ENCODE measurements around the gene PADI6.

The PADI6 gene

DNA sequence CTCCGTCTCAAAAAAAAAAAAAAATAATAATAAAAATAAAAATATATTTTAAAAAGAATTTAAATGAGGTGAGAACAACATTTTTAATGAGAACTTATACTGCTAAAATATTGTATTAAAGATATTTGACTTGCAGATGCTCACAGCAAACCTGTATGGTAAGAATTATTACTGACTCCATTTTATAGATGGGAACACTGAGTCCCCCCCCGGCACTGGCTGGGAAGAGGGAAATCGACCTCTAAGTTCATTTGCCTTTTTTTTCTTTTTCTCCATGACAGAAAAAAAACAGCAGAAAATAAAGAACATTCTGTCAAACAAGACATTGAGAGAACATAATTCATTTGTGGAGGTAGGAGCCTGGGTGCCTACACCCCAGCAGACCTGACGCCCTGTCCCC is 13.4 kb upstream of the PADI6 start:
- no peak for FAIRE-seq

DNA sequence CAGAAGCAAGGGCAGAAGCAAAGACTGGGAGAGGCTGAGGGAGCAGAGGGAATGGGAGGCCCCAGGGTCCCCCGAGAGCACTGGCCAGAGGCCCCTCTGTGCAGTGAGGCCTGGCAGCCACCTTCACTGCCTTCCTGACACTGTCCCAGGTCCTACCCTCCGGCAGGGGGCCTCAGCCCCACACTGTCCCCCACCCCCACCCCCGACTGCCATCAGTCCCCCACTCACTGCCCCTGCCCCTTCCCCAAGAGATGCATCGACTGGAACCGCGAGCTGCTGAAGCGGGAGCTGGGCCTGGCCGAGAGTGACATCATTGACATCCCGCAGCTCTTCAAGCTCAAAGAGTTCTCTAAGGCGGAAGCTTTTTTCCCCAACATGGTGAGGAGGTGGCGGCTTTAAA is 13.0 kb upstream of the PADI6 start:
- FAIRE-seq, result no peak

DNA sequence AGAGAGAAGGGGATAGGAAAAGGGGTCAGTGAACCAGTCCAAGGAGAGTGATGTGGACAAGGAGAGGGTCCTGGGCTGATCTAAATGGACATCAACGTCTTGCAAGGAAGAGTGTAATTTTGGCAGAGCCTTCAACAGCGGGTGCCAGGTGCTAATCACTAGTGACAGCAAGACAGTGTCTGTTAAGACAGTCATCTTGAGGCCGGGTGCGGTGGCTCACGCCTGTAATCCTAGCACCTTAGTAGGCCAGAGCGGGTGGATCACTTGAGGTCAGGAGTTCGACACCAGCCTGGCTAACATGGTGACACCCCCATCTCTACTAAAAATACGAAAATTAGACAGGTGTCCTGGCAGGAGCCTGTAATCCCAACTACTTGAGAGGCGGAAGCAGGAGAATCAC is 12.2 kb upstream of the PADI6 start:
- FAIRE-seq, result no peak

DNA sequence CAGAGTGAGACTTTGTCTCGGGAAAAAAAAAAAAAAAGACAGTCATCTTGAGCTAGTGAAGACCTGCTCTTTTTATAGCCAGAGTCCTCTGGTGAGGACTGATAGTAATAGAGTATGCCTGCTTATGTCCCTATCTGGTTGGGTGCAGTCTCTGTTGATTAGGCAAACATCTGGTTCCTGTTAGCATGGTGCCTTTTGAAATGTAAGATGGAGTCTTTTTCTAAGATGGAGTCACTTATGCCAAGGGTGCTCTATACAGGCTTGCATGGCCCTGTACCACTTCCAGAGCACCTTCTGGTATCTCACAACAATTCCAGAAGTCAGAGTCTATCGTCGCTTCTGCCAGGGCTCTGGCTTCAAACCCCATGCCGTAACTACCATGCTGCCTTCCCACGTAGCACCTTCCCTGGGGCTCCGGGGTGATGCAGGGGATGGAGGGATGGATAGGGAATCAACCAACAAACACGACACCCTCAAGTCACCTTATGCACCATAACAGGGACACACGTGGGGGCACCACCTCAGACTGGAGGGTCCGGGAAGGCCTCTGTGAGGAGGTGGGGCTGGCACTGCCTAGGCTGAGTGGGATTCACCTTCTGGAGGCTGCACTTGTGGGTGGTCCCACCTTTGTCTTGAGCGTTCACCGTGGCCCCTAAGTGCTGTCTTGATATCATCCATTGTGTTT is 11.6 kb upstream of the PADI6 start:
- no peak for FAIRE-seq

DNA sequence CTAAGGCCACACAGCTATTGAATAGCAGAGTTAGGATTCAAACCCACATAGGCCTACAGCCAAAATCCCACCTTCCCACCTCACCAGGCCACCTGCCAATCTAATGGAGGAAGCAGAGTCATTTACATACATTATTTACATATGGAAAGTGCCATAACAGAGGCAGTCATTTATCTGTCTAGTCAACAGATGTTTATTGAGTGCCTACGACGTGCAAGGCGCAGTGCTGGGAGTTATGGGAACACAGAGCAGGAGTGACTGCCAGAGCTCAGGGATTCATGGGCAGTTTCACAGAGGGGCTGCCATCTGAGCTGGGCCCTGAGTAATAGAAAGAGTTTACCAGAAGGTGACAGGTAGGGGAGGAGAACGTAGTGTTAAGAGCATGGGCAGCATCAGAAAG is 10.3 kb upstream of the PADI6 start:
- FAIRE-seq, result no peak

DNA sequence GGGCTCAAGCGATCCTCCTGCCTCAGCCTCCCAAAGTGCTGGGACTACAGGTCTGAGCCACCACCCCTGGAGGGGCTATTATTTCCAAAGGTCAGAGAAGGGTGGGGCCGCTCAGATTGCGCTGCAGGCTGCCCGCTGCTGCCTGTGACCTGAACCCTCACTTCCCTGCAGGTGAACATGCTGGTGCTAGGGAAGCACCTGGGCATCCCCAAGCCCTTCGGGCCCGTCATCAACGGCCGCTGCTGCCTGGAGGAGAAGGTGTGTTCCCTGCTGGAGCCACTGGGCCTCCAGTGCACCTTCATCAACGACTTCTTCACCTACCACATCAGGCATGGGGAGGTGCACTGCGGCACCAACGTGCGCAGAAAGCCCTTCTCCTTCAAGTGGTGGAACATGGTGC is 8.6 kb upstream of the PADI6 start:
- FAIRE-seq, result no peak

DNA sequence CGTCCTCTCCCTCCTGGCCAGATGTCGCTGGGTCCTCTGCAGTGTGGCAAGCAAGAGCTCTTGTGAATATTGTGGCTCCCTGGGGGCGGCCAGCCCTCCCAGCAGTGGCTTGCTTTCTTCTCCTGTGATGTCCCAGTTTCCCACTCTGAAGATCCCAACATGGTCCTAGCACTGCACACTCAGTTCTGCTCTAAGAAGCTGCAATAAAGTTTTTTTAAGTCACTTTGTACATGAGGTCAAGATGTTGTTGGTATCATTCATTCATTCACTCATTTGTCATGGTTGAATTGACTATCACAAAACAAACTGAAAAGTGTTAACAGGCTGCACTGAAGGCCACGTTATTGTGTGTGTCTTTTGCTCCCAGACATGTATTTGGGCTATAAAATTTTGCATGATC is 8.2 kb upstream of the PADI6 start:
- FAIRE-seq, result no peak

DNA sequence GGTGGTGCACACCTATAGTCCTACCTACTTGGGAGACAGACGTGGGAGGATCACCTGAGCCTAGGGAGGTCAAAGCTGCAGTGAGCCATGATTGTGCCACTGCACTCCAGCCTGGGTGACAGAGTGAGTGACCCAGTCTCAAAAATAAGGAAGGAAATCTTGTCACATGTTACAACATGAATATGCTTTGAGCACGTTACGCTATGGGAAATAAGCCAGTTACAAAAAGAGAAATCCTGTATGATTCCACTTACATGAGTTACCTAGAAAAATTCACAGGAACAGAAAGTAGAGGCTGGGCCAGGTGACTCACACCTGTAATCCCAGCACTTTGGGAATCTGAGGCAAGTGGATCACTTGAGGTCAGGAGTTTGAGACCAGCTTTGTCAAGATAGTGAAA is 6.7 kb upstream of the PADI6 start:
- no peak for FAIRE-seq

DNA sequence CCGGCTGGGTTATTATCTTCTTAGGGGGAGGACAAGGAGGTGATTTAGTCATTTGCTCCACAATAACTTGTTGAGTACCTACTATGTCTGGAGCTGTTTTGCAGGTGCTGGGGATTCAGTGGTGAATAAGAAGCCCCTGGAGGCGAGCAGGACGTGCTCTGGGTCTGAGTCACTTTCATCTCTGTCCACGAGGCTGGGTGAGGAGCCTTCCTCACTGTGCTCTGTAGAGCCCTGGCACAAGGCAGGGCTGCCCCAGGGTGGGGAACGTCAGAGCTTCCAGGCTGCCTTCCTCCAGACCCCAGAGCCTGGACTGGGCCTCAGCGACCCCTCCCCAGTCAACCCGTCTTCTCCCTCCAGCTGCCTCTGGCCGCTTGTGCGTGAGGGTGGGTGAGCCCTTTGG is 2.5 kb upstream of the PADI6 start:
- no peak for FAIRE-seq

DNA sequence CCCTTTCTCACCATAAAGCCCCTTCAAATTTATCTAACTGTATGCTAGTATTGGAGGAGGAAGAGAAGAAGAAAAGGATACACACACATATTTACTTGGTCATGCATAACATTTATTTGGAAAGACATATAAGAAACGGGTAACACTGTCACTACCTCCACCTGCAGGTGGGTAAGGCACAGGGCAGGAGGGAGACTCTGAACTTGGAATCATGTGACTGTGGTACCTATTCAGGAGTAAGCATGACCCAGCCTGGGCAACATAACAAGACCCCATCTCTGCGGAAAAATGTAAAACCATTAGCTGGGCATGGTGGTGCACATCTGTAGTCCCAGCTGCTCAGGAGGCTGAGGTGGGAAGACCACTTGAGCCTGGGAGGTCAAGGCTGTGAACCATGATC is 1.4 kb upstream of the PADI6 start:
- FAIRE-seq, result no peak

DNA sequence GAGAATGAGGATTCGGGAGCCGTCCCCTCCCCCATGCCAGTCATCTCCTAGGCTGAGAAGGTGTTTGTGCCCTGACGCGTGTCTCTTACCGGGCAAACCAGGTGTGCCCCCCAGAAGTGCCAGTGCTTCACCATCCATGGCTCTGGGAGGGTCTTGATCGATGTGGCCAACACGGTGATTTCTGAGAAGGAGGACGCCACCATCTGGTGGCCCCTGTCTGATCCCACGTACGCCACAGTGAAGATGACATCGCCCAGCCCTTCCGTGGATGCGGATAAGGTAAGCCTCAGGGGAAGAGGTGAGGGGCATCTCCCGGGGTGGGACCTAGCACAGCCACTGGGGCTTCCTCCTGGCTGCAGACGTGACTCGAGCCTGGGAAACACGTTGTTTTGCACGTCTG is 959 bp downstream of the PADI6 start:
- FAIRE-seq, result no peak

DNA sequence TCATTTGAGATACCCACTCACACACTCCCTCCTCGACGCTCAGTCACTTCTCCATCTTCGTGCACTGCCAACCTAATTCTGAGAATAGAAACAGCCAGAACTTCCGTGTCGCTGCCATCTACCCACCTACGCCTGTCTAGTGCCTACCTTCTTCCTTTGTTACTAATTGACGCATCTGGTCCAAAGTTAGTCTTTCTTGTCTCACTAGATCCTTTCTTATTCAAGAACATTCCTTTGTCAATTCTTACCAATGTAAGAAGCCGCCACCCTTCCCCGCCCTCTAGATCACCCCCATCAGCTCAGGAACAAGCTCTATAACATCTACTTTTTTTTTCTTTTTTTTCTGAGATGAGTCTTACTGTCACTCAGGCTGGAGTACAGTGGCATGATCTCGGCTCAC is 3.7 kb downstream of the PADI6 start:
- FAIRE-seq, result no peak

DNA sequence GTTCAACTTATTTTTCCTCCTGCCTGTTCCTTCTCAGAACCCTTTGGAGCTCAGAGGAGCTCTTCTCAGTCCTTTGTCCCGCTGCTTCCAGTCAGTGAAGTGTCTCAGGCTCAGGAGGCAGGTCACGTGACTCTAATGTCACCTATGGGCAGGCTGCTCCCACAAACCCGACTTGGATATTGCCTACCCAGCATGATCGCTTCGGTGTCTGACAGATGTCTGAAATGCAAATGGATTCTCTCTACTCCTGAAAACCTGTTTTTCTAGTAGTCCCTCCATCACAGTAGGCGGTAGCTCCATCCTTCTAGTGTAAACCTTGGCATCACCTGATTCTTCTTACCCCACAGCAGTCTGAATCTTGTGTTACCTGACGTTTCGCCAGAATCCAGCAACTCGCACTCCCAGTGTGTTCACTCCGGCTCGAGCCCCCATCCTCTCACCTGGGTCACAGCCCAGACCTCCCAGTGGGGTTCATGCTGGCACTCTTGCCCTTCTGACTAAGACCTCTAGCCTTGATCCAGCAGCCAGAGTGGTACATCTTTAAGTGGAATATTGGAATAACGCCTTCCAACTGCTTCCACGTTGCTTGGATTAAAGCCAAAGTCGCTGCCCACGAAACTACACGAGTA is 5.4 kb downstream of the PADI6 start:
- no peak for FAIRE-seq

DNA sequence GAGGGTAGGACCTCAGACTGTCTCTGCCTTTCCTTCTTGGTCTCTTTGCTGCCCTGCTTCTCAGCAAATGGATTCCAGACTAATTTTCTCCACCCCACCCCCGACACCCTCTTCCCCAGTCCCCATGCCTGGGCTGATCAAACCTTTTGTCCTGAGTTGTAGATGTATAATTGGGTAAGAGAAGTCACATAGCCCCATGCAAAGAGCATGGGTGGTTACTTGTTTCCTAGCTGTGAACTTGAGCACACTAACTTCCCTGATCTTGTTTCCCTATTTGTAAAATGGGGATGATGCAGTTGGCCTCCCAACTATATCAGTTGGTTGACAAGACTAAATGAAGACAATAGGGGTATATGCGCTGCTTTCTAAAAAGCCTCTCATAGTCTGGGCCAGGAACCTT is 9.2 kb downstream of the PADI6 start:
- FAIRE-seq, result no peak

DNA sequence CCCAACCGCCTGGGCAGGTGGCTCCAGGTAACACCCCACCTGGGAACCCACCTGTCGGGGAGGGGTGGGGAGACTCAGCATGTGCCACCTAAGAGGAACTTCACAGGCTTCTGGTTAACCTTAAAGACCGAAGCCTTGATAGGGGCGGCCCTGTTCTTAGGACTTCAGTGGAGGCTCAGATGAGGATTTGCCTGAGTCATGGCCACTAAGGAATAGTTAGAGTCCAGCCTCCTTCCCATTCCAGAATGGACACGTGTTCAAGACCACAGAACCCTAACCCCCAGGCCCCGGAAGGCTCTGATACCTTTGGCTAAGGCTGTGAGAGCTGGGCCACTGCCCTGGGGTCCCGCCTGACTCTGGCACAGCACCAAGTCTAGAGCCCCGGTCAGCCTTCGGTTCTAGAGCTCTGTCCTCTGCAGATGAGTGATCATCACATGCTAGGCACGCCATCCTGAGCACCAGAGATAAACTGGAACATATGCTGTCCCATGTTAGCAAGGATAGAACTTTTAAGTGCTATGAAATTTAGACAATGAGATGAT is 20.3 kb downstream of the PADI6 start:
- no peak for FAIRE-seq

DNA sequence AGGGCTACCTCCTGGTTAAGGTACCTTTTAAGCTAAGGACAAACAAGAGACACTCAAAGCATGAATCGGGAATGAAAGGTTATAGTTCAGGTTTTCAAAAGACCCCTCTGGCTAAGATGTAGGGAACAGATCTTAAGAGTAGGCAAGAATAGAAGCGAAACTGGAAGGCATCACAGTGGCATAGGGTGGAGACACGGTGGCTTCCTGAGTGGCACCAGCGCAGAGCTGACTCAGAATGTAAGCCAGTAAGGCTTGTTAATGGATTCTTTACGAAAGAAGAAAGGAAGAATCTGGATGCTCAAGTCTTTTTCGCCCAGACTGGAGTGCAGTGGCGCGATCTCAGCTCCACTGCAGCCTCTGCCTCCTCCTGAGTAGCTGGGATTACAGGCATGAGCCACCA is 21.2 kb downstream of the PADI6 start:
- FAIRE-seq, result no peak

DNA sequence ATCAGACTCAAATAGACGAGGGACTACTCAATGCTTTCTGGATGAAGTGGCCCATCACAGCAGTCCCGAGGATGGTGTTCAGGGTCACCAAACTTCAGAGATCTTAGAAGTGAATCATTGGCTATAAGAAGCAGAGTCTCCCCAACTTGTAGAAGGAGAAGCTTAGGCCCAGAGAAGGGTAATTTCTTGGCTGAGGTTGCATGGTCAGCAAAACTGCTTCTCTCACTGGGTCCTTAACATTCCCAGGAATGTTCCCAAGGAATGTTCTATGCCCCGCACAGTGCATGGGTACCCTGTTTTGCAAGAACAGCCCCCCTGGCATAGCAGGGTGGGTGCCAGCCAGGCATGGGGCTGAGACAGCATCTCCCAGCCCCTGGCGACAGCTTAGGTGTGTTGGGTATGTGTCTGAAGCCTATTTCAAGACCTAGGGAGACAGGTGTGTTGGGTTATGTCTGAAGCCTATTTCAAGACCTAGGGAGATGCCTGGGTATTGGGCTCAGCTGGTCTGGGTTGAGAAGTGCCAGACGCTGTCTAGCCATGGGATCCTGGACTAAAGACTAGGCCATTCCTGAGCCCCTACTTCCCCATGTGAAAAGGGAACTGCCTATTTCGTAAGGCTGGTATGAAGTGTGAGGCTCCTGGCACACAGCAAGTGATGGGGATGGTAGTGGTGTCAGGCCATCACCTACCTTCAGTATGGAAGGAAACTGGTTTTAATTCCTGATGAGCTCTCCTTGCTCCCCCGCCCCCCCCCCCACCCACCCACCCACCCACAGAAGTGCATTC is 26.1 kb downstream of the PADI6 start:
- FAIRE-seq, result no peak

DNA sequence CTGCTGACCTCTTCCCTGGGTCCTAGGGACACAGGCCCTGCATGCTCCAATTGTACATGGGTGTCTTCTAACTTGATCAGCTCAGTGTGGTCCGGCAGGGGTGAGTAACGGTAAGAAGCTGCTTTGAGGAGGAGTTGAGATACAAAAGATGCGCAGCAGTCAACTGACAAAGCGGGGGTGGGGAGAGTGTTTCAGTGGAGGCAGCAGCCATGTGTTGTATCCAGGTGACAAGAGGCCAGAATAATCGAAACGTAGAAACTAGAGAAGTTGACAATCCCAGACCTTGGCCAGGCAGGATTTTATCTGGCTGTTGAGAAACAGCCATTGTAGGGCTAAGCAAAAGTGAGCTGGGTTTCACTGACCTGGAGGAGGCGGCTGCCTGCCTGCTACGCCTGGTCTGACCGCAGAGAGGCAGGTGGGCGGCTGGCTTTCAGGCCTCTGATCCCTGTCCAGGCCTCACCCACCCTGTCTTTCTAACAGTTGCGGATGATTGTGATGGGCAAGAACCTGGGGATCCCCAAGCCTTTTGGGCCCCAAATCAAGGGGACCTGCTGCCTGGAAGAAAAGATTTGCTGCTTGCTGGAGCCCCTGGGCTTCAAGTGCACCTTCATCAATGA is 28.8 kb downstream of the PADI6 start:
- FAIRE-seq, result no peak

DNA sequence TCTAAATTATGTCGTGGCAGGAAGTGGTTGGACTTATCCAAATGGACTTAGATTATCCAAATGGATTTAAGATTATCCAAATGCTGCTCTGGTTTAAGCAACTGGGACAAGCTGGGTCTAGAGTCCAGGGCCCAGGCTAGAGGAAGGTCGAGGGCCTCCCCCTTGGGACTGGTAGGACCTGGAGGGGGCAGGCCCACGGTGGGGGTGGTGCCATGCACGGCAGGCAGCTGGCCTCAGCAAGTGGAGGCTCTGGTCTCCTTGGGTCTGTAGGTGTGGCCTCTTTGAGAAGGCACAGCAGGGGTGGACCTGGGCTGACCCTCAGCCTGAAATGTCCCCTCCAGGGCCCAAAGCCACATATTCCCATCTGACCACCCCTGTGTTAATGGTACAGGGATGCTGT is 29.8 kb downstream of the PADI6 start:
- FAIRE-seq, result no peak

DNA sequence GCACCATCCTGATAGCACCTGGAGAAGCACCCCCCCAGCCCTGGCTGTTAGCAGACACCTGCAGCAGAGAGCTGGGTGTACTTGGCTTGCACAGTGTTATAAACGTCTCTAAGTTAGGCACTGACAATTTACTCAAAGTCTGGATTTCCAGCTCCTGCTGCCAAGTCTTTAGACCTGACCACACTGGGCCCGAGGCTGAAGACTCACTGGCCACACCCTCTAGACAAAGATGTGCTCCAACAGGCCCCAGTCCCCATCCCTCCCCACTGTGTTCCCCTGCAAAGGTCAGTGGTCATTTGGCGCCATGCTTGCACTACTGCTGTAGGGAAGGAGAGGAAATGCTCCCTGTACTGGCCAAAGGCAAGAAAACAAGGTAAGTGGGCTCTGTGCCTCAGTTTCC is 31.1 kb downstream of the PADI6 start:
- no peak for FAIRE-seq

DNA sequence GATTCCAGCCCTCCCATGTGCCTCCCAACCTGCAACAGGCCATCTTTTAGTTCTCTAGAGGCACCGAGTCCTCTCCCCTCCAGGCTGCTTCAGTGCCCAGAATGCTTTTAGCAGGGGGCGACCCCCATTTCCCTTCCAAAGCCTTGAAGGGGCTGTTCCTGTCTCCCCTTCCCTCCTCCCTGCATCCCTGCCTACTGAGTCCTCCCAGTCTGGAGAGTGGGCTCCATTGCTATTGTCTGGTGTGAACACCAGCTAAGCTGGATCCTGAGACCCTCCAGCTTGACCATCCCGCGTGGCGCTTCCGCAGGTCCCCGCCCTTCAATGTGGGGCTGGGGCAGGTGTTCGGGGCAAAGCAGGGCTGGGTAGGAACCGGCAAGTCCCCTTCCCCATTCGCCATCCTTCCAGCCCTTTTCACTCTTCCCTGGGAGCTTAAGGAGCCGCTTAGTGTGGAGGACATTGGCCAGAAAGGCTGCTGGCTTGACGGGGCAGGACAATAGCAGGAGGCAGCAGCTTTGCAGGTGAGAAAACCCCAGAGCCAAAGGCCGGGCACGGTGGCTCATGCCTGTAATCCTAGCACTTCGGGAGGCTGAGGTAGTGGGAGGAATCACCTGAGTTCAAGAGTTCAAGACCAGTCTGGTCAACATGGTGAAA is 32.2 kb downstream of the PADI6 start:
- FAIRE-seq, result no peak

DNA sequence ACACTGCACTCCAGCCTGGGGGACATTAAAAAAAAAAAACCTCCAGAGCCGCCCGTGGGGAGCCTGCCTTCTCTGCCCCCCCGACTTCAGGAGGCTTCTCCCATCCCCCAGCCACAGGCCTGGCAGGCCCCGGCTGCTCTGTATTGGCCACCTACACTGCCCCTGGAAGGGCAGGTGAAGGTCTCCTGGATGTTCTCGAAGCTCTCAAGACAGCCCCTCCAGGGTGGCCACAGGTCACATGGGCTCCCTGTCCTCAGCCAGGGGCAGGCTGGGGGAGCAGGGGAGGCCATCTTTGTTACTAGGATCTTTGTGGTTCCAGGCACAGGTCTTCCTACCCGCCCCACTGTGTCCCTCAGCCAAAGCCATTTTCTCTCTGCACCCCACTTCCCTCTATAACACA is 32.8 kb downstream of the PADI6 start:
- FAIRE-seq, result no peak

All from colon (tissue), 2 donors.